GM03348 (cell line): ENCODE data around the gene PELI2.
A peak's percentile ranks its signal among the peaks of the same experiment; 100 is the strongest.

ENCODE experiments used
- DNase-seq: peaks from one replicate; pipeline ENCODE4 v3.0.0; 2012; ENCODE audit warnings: low spot score

The PELI2 gene

DNA sequence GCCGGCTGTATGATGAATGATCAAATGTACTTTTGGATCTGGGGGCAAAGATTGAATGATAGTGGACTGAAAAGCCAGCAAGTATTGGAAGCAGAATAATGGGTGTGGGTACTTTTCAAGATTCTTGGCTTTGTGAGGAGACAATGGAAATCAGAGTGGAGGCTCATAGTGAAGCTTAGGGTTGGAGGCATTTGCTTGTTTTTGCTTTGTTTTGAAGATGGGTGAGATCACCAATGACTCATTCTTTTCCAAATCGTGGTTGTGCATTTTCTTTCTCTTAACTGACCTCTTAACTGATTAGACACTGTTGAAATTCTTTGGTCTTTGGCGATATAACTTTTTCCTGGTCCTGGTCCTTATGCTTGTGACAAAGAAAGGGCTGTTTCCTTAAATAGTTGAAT, 54.4 kb downstream of the PELI2 start:
- DNase-seq: peak; percentile 67

DNA sequence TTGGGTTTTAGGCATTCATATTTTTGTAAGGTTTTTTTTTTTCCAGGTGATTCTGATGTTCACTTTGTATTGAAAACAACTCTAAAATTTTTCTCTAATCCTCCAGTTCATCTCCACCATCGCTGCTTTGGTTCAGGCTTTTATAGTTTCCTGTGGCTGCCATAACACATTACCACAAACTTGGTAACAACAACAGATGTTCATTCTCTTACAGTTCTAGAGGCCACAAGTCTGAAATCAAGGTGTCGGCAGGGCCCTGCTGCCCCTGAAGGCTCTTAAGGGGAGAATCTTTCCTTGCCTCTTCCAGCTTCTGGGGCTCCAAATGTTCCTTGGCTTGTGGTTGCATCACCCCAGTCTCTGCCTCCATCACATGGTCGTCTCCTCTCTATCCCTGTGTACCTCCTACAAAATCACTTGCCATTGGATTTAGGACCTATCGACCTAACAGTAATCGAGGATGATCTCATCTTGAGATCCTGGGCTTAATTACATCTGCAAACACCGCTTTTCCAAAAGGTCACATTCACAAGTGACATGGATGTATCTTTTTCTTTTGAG, 55.2 kb downstream of the PELI2 start:
- no peak for DNase-seq

DNA sequence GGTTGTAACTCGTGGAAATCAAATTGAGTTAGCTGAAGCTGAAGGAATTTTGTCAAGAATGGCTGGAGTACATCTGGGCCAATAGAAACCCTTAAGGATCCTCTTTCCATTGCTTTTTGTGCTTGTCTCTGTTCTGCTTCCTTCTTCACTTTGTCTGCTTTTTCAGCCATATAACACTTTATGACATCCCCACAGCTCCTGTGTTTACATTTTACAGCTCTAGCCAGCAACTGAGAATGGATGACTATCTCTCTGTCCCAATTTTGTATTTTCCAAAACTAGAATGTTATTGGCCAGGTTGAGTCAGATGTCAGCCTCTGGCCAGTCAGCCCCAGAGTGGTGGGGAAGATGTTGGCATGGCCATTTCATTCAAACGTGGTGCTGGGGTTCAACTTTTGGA, 57.6 kb downstream of the PELI2 start:
- DNase-seq: no peak

DNA sequence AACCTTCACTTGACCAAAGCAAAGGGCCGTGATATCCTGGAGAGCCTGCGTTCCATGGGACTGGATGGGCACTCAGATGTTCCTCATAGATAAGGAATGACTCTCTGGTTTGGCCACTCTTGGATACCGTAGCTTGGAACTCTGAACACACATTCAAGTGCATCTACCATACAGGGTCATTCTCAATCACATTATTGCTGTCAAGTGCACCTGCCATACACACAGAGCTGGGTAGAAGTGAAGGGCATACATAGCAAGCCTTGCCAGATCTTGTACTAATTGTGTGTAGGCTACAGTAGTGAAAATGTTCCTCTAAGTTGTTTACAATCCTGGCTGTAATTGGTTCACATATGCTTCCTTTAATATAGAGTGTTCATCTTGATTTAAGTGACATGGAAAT, 58.3 kb downstream of the PELI2 start:
- DNase-seq: no peak

DNA sequence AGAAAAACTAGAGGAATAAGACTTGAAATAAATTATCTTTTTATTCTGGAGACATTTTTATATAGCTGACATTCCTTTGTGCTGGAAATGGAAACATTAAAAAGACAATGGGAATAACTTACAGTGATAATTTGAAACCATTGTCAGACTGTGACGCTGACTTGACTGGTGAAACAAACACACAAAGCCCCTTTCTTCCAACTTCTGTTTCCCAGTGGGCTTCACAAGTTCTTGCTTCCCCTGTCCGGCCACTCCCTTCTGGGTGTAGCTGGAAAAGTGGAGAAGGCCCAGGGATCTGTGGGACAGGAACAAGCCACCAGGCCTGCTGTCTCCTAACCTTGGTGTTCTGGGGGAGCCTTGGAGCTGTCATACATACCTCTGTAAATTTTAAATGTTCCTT, 58.8 kb downstream of the PELI2 start:
- DNase-seq: no peak

DNA sequence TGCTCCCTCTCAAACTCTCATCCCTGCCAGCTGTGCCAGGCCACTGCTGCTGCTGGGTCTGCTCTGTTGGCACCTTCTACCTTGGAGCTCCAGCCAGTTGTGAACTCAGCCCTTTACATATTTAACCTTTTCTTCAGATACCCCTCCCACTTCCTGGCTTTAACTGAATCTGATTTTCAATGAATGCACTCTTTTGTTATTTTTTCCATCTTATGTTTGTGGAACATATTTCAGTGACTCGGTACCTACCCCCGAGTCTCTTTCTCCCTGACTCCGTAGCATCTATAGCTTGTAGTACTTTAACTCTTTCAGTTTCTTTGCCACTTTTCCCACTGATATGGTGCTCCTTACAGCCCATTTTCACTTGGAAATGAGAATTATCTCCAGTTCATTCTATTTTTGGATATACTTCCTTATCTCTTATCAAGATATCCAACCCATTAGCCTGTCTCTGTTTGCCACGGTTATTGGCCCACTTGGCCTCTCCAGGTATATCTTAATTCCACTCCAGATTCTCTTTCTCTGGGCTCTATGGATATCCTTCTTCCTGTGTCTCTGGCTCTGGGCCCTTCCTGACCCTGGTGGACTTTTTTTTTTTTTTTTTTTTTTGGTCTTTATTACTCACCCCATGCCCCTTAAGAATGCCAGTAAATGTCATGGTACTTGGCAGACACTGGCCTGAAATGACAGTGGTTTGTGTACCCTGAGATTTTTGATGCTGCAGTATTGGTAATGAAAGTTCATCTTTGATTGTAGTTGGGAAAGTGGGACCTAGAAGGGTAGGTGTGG, 62.7 kb downstream of the PELI2 start:
- no peak for DNase-seq

DNA sequence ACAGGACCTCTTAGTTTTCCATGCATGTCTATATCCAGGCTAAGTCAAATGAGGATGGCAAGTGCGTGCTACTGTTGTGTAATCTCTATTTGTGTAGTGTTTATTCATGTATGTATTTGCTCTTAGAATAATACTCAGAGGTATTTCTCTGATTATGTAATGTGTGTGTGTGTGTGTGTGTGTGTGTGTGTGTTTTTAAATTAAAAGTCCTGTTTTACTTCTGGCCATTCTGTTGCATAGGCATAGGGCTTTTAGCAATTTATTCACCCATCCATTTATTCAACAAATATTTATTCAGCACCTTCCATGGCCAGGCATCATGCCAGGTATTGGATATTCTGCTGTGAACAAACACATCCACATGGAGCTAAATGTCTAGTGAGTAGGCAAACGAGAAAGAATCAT, 63.5 kb downstream of the PELI2 start:
- no peak for DNase-seq

DNA sequence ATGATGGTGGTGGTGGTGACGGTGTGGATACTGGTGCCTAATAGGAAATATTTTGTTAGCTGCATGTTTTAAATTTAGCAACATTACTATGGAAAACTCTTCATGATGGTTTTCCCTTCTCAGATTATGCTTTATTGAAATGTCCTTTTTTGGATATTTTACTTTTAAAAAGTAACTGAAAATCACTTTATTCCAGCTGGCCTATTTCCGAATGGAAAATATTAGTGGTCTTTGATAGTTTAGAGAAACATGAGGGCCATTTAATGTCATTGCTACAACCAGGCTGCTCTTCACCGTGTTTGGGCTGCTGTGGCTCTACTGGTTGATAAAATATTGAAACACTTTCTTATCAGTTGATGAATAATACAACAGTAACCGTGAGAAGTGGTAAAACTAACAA, 64.2 kb downstream of the PELI2 start:
- DNase-seq: no peak

DNA sequence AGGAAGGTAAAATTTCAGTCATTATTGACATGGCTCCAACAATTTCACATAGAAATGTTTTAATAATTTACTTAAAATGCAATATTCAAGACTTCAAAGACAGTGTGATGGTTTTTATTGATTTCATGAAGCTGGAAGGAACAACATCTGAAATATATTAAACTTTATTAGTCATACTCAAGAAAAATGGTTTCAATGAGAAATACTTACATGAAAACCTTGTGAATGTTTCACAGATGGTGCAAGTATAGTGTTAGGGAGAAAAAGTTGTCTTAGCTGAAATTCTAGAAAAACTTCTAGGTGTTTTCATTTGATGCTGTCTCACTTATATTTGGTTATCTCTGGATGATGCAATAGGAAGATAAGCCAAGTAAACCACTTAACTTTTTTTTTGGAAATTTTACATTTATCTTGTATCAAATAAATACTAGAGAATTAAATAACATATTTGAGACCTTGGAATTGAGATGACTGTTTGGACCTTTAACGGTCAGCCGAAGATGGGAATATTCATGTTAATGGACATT, 65.5 kb downstream of the PELI2 start:
- DNase-seq: peak; percentile 29

DNA sequence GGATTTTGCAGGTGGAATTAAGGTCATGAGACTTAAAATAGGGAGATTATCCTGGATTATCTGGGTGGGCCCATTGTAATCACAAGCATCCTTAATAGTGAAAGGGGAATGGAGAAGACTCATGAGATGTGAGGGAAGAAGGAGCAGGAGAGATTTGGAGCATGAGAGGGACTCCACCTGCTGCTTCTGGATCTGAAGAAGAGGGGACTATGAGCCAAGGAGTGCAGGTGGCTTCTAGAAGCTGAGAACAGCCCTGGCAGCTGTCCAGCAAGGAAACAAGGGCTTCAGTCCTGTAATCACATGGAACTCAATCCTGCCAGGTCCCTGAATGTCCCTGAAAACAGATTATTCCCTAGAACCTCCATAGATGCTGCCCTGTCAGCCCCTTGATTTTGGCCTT, 67.8 kb downstream of the PELI2 start:
- DNase-seq: no peak

DNA sequence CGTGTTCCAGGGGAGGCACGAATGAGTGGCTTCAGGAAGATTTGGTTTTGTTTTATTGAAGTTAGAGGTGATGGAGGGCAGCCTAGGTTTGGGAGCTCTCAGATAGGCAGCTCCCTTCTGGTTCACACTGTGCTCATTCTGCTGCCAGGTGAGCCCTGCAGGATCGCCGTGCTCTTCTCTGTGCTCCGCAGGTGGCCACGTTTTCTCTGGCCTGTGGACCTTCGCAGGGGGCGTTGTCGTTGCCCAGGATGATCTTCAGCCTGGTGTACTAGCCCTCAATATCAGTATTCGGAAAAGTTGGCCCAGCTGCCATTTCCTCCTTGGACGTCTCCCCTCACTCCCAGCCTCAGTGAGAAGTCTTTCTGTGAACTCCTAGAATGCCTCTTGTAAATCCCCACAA, 69.5 kb downstream of the PELI2 start:
- DNase-seq: no peak

DNA sequence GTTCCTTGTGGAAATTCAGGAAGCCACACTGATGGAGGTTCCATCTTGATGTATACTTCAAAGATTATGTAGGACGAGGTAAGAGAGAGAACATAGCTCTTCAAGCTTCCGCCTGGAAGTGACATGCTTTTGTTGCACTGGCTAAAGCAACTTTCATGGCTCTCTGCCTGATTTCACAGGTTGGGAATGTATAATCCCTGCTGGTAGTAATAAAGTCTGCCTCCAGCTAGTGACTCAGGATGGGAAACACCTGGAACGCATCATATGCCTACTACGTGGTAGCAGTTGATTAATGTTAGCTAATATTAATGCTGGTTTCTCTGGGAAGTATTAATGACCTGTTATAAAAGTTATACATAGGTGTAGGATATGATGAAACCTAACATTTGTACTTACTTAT, 71.1 kb downstream of the PELI2 start:
- no peak for DNase-seq

DNA sequence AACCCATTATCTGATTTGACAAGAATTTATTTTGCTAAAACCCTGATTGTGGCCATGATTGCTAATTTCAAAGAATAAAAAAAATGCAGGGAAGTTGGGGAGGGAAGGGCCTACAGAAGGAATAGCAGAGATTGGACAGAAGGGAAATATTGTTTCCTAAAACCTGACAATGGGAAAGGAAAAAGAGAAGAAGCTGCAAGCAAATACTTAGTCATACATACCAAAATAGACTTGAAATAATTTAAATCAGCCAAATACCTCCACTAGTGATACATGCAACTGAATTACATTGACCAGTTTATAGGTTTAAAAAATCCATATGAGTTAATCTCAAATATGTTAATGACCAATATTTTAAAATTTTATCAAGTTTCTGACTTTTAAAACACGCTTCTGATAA, 75.1 kb downstream of the PELI2 start:
- peak; percentile 34 for DNase-seq

DNA sequence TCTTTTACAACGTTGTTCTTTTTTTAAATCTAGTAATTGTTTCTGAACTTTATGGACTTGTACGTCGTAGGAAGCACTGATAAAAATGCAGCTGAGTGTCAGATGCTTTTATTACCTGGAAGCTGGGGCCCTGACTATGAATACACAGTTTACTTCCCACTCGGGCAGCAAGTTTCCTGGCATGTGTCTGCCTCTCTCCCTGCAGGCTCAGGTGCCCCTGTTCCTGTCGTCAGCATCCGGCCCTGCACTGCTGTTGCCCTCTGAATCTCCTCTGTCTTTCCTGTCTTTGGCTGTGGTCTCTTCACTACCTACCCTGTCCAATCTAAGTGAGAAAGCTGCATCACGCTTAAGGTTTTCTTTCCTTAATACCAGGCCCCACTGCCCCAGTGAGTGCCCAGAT, 75.8 kb downstream of the PELI2 start:
- DNase-seq: no peak

DNA sequence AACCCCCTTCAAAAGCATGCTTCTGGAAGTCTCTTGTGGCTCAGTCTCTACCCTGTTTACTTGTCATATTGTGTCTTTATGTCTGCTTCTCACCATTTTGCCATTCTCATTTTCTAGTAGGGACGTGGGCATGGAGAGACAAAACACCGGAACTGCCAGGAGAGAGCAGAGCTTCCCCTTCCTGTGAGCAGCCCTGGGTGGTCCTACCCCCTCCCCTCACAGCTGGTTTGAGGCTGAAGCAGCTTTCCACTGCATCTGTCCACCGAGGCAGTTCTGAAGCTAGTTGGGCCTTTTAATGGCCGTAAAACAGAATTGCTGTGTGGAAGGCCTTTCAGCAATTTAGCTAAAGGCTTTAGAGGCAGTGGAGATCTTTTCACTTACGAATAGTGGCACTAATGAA, 77.0 kb downstream of the PELI2 start:
- DNase-seq: no peak

DNA sequence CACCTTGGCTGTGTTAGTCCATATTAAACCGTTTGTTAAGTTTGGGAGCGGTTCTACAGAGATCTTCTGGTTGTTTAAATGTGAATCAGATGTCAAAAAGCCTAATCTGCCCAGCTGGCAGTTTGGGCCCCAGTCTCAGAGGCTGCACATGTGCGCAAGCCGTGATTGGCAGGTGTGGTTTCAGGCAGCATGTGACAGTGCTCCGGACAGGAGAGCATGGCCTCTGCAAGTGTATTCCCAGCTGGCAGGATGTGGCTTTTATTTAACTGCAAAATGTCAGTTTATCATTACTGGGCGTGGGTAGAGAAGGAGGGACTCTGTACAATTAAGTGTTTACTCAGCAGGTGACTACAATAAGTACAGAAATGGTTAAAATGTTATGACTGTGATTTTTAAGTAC, 77.5 kb downstream of the PELI2 start:
- peak; percentile 47 for DNase-seq

DNA sequence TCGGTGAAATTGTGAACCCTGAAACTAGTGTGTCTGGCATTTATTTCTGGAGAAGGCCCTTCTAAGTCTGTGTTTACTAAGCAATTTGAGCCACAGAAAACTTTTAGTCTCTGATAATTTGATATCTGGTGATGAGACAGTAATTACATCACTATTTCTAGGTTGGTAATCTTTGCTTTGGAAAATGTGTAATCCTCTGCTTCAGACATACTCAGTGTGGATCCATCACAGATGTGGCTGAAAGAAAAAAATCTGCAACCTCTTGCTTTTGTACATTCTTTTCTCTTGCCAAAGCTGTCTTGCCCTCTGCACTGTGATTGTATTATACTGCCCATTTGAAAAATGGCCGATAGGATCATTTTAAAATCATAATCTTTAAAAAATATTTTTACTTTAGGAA, 78.1 kb downstream of the PELI2 start:
- DNase-seq: peak; percentile 61

DNA sequence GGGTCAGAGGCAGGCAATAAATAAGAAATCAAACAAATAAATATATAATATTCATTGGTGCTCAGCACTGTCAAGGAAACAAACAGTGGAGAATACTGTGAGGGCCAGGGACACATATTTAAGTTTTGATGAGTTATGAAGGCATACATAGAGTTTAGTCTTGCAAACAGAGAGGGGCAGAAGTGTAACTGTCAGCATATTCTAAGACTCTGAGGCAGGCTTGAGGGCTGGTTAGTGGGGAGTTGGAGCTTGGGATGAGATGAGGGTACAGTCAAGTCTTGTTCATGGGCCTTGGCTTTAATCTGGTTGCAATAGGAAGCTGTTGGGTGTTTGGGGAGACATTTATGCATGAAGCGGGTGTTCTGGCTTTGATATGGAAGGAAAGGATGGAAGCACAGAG, 78.9 kb downstream of the PELI2 start:
- DNase-seq: no peak

DNA sequence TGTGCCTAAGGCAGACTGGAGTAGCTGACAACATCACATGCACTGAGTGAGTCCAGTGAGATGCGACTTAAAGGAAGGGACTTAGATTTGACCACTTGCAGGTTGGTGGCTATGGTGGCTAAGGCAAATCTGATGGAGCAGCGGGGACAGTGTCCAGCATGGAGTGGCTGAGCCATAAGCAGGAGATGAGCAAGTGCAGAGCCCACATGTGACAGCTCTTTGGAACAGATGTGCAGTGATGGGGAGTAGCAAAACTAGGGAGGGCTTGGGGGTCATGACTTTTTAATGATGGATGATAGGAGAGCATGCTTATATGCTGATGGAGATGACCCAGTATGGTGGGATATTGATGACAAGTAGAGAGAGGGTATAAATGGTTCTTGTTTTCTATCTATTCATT, 80.2 kb downstream of the PELI2 start:
- DNase-seq: no peak

DNA sequence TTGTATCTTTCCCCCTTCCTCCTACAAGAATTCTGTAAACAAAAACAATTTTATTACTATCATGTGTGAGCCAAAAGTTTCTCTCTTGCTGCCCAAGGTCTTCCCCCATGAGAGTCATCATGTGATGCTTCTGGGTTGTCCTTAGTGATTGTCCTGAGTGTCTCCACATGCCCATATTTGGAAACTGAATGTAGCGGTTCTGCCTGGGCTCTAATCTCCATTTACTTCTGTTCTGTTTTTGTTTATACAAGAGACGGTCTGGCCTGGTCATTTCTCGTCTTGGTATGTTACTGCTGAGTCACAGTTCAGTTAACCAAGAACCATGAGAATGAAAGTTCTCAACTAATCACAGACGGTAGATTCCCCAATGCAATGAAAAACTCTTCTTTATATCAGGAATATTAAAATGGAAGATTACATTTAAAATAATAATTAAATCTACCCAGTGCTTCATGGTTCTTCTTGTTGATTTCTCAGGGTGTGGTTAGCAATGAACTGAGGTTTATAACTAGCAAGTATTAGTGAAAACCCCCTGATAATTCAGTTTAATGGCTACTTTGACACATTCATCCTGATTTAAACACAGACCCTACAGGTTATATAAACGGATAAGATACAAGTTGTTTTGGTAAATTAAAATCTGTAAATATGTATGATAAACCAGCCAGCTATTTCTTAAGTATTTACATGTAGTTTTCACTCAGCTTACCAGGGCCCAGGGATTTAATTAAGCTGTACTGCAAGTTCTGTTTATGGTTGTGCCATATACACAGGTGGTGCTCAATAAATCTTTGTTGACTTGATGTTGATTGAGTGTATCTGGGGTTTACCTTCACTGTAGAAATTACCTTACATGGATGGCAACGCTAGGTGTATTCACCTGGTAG, 81.1 kb downstream of the PELI2 start:
- peak; percentile 86 for DNase-seq

DNA sequence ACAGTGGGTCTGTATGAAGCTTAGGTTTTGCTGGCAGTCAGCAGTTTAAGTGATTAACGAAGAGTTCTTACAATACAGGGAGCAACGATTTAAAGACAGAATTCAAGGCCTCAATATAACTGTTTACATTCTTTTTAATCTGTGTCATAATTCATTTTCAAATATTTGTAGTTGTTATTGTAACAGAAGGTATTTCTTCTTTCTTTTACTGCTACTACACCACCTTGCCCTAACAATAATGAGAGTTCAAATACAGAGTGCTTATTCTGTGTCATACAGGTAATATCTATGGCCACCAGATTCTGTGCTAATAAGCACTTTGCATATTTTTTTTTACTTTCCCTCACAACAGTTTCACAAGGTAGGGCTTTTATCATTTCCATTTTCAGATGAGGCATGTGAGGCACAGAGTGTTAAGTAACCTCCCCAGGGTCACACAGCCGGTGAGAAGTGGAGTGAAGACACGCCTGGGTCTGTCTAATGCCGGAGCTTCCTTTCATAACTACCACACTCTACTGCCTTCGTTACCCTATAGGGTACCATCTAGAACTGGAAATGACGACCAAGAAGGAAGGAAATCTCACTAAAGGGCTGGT, 81.9 kb downstream of the PELI2 start:
- DNase-seq: no peak

DNA sequence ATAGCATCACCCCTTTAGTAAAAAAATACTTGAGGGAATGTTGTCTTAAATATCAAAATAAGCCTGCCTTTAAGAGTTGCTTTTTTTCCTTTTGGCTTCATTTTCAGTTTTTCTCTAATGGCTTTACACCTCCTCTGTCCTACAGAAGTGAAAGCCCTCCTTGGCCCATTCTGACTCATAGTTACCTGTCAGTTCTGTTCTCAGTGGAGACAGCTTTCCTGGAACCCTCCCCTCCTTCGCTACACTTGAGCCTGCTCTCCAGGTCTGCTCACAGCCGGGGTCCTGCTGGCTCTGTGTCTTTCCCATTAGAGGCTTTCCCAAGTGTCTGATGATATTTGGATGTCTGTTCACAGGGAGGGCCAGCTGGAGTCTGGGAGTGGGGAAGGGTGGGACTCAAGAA, 84.0 kb downstream of the PELI2 start:
- no peak for DNase-seq

DNA sequence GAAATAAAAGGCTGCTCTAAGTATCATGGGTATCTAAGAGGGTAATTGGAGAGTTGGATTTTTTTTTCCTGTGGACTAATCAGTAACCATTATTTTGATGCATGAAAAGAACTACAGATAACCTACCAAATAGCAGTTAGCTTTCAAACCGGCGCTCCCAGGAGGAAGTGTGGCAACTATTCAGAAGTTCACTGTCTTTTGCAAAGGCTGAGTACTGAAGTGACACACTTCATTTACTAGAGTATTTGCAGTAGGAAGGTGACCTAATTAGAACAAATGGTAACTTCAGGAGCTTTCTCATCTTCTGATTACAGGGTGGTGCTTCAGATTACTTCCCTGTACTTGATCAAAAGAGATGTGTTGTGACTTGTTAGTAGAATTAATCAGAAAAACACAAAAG, 87.7 kb downstream of the PELI2 start:
- no peak for DNase-seq
